Activated CD4-positive, alpha-beta T cell treated with anti-CD3 and anti-CD28 coated beads for 36 hours (primary cell): Measurements from ENCODE around the gene UBE2Q1. TPM values are rescaled to one million over a fixed set of nuclear protein-coding genes. Genes with fewer than 3 reads are reported as not detected.

Experiments
- ATAC-seq: fragments of 200-7000 bp; cut with Tn5 transposase; one replicate; pipeline ENCODE4 v1.10.0; 2021; ENCODE audit warnings: mild to moderate bottlenecking, moderate library complexity
- CTCF ChIA-PET: fragments of 350-600 bp; sonication (Branson Sonifier 250); formaldehyde crosslinking; loops from one replicate; lab custom pipeline; 2021; ENCODE audit warnings: antibody characterized with exemption; lab: Charles Lee
- POLR2A ChIA-PET: fragments of 350-600 bp; sonication (Branson Sonifier 250); formaldehyde crosslinking; loops from one replicate; lab custom pipeline; 2021; ENCODE audit warnings: antibody characterized with exemption, inconsistent platforms; lab: Charles Lee
- DNase-seq: peaks from one replicate; pipeline ENCODE4 v3.0.0-alpha.2; 2020
- H3K27ac Mint-ChIP-seq: one replicate; pipeline ENCODE4 v1.8.0; 2021; ENCODE audit warnings: mixed read lengths
- H3K27me3 Mint-ChIP-seq: one replicate; pipeline ENCODE4 v1.8.0; 2021; ENCODE audit warnings: mixed read lengths
- H3K36me3 Mint-ChIP-seq: one replicate; pipeline ENCODE4 v1.8.0; 2021; ENCODE audit warnings: low read depth, mixed read lengths
- H3K4me1 Mint-ChIP-seq: one replicate; pipeline ENCODE4 v1.8.0; 2021; ENCODE audit warnings: mixed read lengths
- H3K4me3 Mint-ChIP-seq: one replicate; pipeline ENCODE4 v1.8.0; 2021; ENCODE audit warnings: mild to moderate bottlenecking, moderate library complexity, mixed read lengths
- H3K9me3 Mint-ChIP-seq: one replicate; pipeline ENCODE4 v1.8.0; 2021; ENCODE audit warnings: low read depth, mixed read lengths
- intact Hi-C, 2 experiments: fragments of 100-400 bp; cut with DNase I in 1 of 2; cut with micrococcal nuclease in 1 of 2; formaldehyde crosslinking; loops; one replicate each; pipeline versions ENCODE4 v1.14.2 to v1.15.1; 2022 to 2024; cut with DNase I, micrococcal nuclease
- total RNA-seq, 2 experiments: library from RNA; stranded (reverse); gene quantifications; one replicate each; pipeline ENCODE4 v1.2.3, GENCODE V29; 2021

The UBE2Q1 gene
- total RNA-seq, 2 experiments from 2014 or later = 89.3 to 101 TPM

DNA sequence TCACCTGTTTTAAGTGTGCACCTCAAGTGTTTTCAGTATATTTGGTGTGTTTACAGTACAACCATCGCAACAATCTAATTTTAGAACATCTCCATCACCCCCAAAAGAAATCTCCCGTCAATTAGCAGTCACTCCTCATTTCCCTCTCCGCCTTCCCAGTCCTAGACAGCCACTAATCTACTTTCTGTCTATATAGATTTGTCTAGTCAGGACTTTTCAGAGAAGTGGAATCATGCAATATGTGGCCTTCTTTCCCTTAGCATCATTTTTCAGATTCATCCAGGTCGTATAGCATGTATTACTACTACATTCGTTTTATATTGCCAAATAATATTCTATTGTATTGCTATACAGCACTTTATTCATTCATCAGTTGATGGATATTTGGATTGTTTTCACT is 54.6 kb downstream of the UBE2Q1 start:
- ChIA-PET POLR2A (no interaction called here), CTCF (no interaction called here)
- intact Hi-C loops = no loop called here

DNA sequence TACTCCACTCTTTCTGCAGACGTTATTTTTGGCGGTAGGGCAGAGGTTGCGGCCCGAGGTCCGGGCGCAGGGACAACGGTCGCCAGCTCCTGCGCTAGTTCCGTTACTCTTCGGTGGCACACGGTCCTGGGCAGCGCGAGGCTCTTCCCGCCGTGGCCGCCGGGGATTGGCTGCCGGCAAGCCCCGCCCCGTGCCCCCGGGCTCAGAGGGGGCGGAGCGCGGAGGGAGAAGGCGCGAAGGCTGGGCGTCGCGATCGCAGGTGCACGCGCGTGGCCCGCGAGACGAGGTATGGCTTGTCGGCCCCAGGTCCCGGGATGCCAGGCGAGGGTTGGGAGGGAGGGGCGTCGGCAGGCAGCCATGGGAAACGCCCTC is 55.7 kb downstream of the UBE2Q1 start:
- DNase-seq (peak; percentile 25), ATAC-seq (no peak)
- Mint-ChIP-seq H3K36me3 (no peaks in the 10 kb centered on the region), H3K4me1 (peaks cover 12% of the 10 kb centered on the region), H3K27me3 (peaks cover 45% of the 10 kb centered on the region), H3K9me3 (no peaks in the 10 kb centered on the region), H3K27ac (no peak overlapping the region), H3K4me3 (peak overlapping the region; percentile 39)
- ChIA-PET POLR2A (no interaction called here), CTCF (no interaction called here)
- intact Hi-C loops = no loop called here

More for the DNA sequence above, 54.6 kb downstream of the UBE2Q1 start:
- peaks cover 7% of the 10 kb centered on the region for H3K4me1 Mint-ChIP-seq
- no peaks in the 10 kb centered on the region for H3K9me3 Mint-ChIP-seq
- no peak for ATAC-seq
- no peak overlapping the region for H3K27ac Mint-ChIP-seq
- H3K36me3 Mint-ChIP-seq = no peaks in the 10 kb centered on the region
- H3K27me3 Mint-ChIP-seq = peaks cover 53% of the 10 kb centered on the region
- no peak for DNase-seq
- H3K4me3 Mint-ChIP-seq = no peak overlapping the region

DNA sequence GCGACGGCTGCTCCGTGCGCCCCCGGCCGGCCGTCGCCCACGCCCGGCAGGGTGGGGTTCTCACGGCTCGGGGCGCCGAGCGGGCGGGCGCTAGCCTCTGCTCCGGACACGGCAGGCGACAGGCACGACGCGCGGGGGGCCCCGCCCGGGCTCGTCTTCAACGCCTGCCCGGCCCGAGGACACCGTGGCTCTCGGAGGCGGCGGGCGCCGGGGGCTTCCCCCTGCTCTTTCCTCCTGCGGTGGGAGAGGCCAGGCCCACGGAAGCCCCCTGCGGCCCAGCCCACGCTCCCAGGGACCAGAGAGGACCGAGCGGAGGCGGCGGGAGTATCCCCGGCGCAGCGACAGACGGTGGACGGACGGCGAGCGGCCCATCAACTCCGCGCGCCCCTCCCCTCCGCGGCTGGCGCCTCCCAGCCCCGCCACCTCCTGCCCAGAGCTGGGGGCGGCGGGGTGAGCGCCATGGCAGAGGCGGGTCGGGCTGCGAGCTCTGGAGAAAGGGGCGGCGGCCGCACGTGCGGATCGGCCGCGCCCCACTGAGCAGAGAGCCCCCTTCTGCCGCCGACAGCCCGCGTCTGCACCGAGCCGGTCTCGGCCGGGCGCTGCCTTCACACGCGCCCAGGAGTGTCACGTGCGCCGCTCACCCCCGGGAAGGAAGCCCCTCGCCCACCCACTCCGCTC is 56.3 kb downstream of the UBE2Q1 start, which contains the start of the genes SHE and TDRD10:
Gene SHE (minus strand): TSS at position 347 of the 678 bp plus-strand sequence. CDS start 386 bp downstream, outside the sequence.
Gene TDRD10 (plus strand): TSS at position 154 of the 678 bp plus-strand sequence. CDS start 4,685 bp downstream, outside the sequence.
- ATAC-seq = peak; percentile 6
- H3K27ac Mint-ChIP-seq = no peak within 1 kb of the TSS
- peak; percentile 28 for DNase-seq
- H3K4me3 Mint-ChIP-seq = peak within 1 kb of the TSS; percentile 39
- peaks cover 17% of the 10 kb centered on the region for H3K4me1 Mint-ChIP-seq
- ChIA-PET CTCF (interaction anchor here (0.6 kb wide), 1 partner anchor 14 kb away, joined by 3 read pairs; no protein-coding TSS in a partner anchor), POLR2A (no interaction called here)
- intact Hi-C loops = no loop called here
- H3K27me3 Mint-ChIP-seq = peaks cover 40% of the 10 kb centered on the region
- no peaks in the 10 kb centered on the region for H3K36me3 Mint-ChIP-seq
- no peaks in the 10 kb centered on the region for H3K9me3 Mint-ChIP-seq

DNA sequence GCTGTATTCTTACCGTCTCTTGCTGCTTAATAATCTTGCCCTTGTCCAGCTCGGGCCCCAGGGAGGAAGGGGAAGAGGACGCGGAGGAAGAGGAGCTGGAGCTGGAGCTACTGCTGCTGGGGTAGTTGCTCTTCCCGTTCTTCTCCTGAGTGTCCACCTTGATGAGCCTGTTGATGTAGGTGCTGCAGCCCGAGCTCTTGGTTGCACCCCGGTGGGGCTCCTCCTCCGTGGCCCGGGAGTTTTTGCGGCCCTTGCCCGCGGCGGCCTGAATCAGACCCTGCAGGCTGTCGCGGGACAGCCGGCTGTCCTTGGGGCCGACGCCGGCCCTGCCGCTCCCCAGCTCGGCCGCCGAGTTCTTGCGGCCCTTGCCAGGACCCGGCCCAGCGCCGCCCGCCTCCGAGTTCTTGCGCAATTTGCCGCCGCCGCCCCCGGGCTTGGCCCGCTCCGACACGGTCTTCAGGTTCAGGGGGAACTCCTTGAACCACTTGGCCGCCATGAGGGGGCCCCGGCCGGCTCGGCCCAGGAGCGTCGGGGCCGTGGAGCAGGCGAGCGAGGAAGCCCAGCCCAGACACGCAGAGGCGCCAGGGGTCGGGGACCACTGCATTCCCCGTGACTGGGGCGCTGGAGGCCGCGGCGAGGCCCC is 56.9 kb downstream of the UBE2Q1 start:
- DNase-seq (no peak), ATAC-seq (no peak)
- no peaks in the 10 kb centered on the region for H3K36me3 Mint-ChIP-seq
- H3K4me1 Mint-ChIP-seq = peaks cover 24% of the 10 kb centered on the region
- intact Hi-C loops = no loop called here
- ChIA-PET POLR2A (interaction anchor here (0.5 kb wide), 1 partner anchor 1794 kb away, joined by 3 read pairs; the partner anchor contains the start of gene GLMP), CTCF (interaction anchor here (0.6 to 1.7 kb wide), 3 partner anchors 11 to 45 kb away, joined by 3 to 6 read pairs (median 4); no protein-coding TSS in a partner anchor)
- peaks cover 40% of the 10 kb centered on the region for H3K27me3 Mint-ChIP-seq
- H3K4me3 Mint-ChIP-seq = no peak overlapping the region
- H3K9me3 Mint-ChIP-seq = no peaks in the 10 kb centered on the region
- H3K27ac Mint-ChIP-seq = no peak overlapping the region

DNA sequence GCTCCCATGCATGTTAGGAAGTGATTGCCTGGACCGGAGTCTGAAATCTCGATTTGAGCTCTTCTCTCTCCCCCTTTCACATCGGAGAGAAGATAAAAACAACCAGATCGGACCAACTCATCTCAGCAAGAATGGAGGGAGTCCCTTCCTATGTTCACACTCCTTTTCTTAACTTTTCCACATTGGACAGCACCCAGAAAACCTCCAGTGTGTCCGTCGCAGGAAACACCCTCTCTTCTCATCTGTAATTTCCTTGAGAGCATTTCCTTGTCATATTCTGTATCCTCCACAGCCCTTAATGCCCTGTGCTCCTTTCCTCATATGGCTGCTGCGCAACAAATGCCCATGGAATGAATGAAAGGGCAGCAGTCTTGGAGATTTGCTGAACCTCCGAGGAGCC is 57.9 kb downstream of the UBE2Q1 start:
- POLR2A ChIA-PET = no interaction called here
- Mint-ChIP-seq H3K9me3 (no peaks in the 10 kb centered on the region), H3K27me3 (peaks cover 36% of the 10 kb centered on the region), H3K27ac (no peak overlapping the region), H3K36me3 (no peaks in the 10 kb centered on the region), H3K4me1 (peaks cover 31% of the 10 kb centered on the region), H3K4me3 (no peak overlapping the region)
- intact Hi-C loops = no loop called here
- no peak for DNase-seq
- no peak for ATAC-seq
- CTCF ChIA-PET = interaction anchor here (0.7 to 1.7 kb wide), 3 partner anchors 10 to 166 kb away, joined by 3 to 6 read pairs (median 4); no protein-coding TSS in a partner anchor

DNA sequence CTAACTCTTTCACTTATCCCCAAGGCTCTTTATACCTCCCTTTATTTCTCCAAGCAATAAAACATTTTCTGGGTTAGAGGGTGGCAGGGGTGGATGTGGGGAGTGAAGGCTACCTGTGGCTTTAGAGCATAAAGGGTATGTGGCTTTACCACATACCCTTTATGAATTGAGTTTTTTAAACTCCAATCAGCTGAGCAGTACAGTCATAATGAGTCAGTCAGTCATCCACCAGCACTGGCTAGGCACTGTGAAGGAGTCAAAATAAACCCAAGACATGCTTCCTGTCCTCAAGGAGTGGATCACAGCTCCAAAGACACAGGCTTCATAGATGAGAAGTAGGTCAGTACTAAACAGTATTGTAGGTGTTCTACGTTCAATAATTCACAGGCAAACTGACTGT is 59.0 kb downstream of the UBE2Q1 start:
- Mint-ChIP-seq H3K27ac (no peak overlapping the region), H3K36me3 (no peaks in the 10 kb centered on the region), H3K9me3 (no peaks in the 10 kb centered on the region), H3K27me3 (peaks cover 28% of the 10 kb centered on the region), H3K4me1 (peaks cover 33% of the 10 kb centered on the region), H3K4me3 (no peak overlapping the region)
- ChIA-PET POLR2A (no interaction called here), CTCF (no interaction called here)
- intact Hi-C loops = loop anchor here in 1 of 2 experiments (5.0 kb wide), 1 partner anchor 108 kb away; the partner anchor contains the start of gene ADAR
- DNase-seq (no peak), ATAC-seq (peak; percentile 48)

Other genes starting within 250 kb of the UBE2Q1 start
- gene AQP10, start 237.6 kb downstream of the UBE2Q1 start, total RNA-seq = not detected
- 10 to 100 TPM; 48.2 TPM for gene ATP8B2, start 233.1 kb downstream of the UBE2Q1 start, total RNA-seq
- 10 to 100 TPM; 13.1 to 14.0 TPM for gene IL6R, start 153.3 kb downstream of the UBE2Q1 start, total RNA-seq
- gene TDRD10, start 56.4 kb downstream of the UBE2Q1 start, total RNA-seq = not detected
- gene SHE, start 56.2 kb downstream of the UBE2Q1 start, total RNA-seq = under 1 TPM in 1 of 2 experiments, not detected in 1; 0.04 TPM
- gene CHRNB2, start 9.1 kb upstream of the UBE2Q1 start, total RNA-seq = under 1 TPM in 1 of 2 experiments, not detected in 1; 0.07 TPM
- gene ADAR, start 49.5 kb upstream of the UBE2Q1 start, total RNA-seq = 100 to 1,000 TPM; 310 to 332 TPM